NCI-H82 treated with DMSO at 0.1 percent for 48 hours (cell line): ENCODE data around the gene GARIN5A.

ENCODE experiments used
- DNase-seq: peaks from one replicate; lab custom pipeline; 2025; ENCODE audit not compliant: unreplicated experiment; lab: John Stamatoyannopoulos, UW

Gene GARIN5A

DNA sequence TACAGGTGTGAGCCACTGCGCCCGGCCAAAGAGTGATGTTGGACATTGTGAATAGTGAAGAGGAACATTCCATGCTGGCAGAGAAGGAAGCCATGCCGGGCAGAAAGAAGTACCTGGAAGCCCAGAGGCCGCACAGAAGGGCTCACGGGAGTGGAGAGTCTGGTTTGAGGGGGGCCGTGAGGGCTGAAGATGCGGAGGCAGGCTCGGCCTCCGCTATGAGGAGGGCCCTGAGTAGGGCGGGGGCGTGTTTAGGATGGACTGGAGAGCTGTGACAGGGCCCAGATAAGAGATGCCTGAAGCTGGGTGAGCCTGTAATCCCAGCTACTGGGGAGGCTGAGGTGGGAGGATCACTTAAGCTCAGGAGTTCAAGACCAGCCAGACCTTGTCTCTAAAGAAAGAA is 32.7 kb upstream of the GARIN5A start:
- no peak for DNase-seq

DNA sequence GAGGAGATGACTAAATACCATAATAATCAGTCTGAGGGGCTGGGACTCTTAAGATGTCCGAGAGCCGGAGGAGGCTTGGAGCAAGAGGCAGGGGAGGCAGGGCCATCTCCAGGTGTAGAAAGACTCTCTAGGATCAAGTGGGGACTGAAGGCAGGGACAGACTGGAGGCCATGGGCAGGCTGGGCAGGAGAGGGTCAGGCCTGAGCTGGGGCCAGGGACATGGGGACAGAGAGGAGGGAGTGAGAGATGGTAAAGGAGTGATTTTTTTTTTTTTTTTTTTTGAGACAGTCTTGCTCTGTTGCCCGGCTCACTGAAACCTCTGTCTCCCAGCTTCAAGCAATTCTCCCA is 32.2 kb upstream of the GARIN5A start:
- DNase-seq = no peak

DNA sequence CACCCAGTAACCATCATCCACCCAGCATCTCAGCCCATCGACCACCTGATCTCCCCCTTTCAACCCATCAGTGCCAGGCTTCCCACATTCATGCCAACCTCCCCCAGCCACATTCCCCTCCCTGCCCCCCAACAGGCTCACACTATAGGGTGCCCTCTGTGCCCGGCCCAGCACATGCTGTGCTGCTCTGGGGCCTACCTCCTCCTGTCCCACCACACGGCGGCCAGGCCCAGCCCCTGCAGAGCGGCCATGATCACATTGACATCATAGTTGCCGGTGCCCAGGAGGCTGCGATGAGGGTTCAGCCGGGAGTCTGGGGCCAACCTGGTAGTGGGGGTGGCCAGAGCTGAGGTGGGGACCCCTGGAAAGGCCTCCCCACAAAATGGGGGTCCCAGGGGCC is 30.7 kb upstream of the GARIN5A start:
- DNase-seq = no peak

DNA sequence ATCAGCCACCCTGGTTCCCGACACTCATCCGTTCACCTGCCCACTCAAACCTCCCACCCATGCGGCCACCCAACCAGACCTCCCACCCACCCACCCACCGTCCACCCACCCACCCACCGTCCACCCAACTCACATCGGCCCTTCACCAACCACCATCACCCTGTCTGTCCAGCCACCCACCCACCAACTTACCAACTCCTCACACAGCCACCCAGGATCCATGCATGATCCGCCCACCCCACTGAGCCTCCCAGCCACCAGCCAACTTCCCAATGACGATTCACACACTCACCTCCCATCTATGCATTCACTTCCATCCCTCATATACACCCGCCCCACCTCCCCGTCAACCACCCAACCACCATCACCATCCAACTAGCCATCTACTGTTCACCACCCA is 30.1 kb upstream of the GARIN5A start:
- DNase-seq = no peak

DNA sequence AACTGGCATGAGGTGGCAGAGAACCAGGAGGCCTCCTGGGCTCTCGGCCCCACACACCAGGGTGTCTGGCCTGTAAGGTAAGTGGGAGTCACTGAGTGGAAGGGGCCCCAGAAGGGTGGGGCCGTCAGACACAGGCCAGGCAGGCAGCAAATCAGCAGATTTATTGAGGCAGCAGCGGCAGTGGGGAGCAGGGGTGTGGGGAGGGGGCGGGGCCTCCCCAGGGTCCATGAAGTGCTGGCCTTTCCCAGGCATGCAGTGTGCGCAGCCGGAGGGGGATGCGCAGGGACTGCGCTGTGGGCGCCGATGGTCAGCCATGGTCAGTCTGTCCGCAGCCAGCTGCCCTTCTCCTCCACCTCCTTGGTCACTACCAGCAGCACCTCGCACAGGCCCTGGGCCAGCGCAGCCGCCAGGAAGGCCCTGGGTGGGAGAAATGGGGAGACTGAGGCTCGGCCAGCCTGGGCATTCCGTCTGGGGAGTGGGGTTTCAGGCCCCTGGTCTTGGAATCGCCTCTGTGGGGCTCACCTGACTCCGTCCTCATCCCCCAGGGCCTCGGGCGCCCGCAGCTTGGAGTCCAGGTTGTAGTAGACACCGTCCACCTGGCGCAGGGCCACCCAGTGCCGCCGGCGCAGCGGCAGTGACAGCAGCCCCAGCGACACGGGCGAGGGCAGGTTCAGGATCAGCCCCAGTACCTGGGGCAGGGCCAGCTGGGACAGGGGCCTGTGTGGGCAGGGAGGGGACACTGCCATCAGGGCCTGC is 29.4 kb upstream of the GARIN5A start:
- DNase-seq = no peak

DNA sequence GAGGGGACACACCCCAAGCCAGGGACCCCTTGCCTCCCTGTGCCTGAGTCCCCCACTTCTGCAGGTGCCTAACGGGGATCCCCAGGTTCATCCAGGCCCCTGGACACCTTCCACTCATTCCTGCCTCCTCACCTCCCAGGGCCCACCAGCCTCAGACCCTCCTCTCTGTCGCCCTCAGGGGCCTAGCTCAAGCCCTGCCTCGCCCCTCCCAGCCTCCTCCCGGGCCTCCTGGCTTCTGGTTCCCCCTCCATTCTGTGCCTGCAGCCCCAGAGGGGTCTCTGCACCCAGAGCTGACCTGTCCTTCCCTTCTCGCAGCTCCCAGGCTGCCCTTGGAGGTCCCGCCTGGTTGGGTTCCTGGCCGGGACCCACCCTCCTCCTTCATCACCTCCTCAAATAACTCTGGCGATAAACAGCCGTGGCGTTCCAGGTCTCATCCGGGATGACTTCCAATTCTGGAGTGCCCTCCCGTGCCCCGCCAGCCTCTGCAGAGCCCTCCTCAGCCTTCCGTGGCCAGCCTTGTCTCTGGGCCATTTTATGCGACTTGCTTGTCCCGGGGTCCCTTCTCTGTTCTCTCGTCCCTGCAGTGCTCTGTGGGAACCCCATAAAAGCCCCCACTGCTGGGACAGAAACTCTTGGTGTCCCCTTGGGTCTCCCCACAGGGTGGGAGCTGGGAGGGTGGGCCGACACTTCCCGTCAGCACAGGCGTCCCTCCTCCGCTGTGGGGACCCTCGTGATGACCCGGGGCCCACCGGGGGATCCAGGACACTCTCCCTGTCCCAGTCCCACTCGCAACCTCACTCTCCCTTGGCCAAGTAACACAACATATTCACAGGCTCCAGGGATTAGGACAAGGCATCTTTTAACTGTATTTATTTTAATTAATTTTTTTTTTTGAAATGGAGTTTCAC is 25.2 kb upstream of the GARIN5A start:
- no peak for DNase-seq

DNA sequence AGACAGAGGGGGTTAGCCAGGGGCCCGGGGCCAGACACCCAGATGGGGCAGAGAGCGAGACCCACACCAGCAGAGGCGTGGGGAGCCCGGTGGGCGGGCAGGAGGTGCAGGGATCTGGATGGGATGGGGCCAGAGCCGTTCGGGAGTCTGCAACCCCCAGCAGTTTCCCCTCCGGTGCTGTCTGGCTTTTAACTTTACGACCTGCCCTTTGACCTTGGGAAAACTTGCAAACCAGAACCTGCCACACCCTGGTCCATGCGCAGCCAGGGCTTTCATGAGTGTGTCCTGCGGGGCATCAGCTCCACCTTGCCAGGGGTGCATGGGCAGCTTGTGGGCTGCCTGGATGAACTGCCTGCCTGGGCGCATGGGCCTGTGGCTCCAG is 24.5 kb upstream of the GARIN5A start:
- DNase-seq = no peak

DNA sequence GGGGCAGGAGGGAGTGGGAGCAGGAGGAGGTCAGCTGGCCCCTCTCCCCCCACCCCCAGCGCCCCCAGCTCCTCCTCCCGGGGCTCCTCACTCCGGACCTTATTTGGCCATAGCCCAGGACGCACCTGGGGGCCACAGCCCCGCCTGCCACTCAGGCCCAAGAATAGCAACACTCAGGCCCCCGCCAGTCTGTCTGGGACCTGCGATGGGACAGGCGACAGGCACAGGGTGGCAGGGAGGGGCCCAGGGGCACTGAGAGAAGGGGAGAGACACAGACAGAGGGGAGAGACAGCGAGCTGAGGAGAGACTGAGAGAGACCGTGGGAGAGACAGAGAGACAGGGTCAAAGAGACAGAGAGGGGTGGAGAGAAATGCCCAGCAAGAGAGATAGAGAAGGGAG is 24.1 kb upstream of the GARIN5A start:
- DNase-seq = no peak

DNA sequence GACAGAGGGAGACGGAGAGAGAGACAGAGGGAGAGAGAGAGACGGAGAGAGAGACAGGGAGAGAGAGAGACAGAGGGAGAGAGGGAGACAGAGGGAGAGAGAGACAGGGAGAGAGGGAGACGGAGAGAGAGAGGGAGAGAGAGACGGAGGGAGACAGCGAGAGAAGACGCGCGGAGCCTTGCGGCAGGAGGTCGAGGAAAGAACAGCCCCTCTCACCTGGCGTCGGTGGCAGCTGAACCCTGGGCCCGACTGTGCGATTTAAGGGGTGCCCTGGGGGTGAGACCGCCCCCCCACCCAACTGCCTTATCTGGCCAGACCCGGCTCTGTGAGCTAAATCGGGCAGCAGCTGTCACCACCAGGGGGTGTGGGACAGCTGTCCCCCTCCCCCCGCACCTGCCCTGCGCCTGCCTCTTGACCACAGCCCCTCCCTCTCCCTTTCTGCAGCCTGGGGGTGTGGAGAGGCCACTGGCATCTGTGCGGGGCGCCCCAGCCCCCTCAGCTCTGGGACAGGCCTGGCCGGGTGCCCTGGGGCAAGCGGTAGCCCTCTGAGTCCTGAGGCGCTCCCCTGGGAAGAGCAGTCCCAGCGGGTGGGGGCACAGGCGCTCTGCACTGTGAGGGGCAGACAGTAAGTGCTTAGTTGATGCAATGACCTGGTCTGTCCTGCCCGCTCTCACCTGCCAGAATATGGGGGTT is 23.6 kb upstream of the GARIN5A start:
- peak; percentile 5 for DNase-seq

DNA sequence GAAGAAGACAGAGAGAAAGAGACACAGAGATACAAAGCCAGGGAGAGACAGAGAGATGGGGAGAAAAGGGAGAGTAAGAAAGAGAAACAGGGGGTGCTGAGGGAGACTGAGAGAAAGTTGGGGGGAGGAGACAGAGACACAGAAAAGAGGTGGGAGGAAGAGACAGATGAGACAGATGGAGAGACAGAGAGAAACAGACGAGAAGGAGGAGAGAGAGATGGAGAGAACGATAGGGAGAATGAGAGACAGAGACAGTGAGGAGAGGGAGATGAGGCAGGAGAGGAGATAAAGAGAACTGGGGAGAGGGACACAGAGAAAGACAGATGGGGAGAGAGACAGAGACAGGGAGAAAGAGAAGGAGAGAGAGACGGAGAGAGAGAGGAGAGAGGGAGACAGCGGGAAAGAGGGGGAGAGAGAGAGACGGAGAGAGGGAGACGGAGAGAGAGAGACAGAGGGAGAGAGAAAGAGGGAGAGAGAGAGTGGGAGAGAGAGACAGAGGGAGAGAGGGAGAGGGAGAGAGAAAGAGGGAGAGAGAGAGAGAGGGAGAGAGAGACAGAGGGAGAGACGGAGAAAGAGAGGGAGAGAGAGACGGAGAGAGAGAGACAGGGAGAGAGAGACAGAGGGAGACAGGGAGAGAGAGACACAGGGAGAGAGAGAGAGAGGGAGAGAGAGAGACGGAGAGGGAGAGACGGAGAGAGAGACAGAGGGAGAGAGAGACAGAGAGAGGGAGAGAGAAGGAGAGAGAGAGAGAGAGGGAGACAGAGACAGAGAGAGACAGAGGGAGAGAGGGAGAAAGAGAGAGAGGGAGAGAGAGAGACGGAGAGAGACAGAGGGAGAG is 21.8 kb upstream of the GARIN5A start:
- no peak for DNase-seq

DNA sequence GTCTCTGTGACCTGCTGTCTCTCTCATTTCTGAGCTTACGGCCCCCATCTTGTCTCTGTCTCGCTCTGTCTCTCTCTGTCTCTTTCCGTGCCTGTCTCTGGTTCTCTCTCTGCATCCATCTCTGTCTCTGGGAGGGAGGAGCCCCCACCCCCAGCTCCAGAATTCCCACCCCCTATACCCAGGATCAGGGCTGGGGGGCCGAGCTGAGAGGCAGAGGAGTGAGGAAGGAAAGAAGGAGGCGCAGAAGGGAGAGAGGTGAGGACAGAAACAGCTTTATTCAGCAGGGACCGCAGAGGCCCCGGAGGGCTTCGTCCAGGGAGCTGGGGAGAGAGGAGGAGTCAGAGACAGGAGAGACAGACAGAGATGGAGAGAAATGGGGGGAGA is 20.4 kb upstream of the GARIN5A start:
- no peak for DNase-seq

DNA sequence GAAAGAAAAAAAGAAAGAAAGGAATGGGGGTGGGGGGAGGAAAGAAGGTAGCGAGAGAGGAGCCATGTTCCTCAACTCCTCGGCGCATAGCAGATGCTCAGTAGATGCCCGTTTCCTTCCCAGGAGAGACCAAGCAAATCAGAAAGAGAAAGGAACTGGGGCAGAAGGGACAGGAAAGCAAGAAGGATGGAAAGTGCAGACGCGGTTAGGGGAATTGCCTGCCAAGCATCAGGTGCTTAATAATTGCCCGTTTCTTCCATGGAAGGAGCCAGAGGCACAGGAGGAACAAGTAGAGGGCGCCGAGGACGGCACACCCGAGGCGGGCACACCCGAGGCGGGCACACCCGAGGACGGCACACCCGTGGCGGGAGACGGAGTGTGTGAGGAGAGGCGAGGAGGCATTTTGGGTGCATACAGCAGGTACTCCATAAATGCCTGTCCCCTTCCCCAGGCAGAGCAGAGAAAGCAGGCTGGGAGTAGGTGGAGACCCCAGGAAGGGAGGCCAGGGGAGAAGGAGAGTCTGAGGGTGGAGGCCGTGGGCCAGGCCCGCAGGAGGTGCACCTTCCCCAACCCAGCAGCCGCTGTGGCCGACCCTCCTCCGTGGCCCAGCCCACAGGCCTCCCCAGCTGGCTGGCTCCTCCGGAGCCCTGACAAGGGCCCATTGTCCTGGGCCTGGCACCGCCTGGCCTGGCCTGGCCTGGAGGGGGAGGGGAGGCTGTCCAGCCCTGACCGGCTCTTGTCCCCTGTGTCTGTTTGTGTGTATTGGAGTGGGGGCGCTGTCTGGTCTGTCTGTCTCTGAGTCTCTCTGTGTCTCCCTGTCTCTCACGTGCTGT is 19.8 kb upstream of the GARIN5A start:
- no peak for DNase-seq

DNA sequence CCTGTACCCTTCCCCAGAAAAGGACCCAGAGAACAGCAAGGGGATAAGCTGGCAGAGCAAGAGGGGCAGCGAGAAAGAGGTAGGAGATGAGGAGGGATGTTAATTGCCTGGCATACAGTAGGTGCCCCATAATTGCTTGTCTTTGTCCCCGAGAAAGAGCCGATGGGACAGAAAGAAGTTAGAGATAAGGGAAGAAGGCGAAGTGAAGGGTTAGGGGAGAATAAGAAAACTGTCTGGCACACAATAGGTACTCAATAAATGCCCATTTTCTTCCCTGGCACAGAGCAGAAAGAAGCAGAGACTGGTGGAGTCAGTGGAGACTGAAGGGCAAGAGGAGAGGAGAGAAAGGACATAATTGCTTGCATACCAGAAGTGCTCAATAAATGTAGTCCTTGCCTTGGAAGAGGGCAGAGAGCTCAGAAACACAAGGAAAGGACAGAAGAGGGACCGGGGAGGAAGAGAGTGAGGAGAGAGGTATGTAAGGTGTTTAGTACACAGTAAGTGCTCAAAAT is 18.4 kb upstream of the GARIN5A start:
- DNase-seq = no peak

DNA sequence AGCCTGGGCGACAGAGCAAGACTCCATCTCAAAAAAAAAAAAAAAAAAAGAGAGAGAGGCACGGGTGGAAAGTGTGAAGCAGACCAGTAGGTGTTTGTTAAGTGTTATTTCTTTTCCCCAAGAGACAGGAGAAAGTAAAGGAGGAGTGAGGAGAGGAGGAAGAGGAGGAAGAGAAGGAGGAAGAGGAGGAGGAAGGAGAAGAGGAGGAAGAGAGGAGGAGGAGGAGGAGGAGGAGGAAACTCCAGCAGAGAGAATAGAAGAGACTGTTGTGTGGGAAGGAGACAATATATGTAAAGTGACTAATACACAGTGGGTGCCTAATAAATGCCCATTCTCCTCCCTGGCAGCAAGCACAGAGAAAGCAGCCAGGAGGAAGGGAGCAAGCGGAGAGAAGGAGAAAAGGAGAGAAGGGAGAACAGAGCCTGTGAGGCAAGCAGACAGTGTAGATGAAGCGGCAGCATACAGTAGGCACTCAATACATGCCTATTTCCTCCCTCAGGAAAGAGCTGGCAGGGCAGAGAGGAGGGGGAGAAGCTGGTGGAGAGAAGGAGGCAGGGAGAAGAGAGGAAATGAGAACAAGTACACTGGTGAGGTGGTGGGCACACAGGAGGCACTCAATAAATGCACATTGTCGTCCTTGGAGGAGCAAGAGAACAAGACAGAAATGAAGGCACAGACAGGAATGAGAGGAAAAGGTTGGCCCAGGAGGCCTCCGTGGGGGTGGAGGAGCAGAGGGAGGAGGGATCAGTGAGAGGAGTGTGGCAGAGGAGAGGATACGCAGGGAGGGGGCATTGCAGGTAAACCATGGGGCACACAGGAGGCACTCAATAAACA is 17.8 kb upstream of the GARIN5A start:
- DNase-seq = no peak

DNA sequence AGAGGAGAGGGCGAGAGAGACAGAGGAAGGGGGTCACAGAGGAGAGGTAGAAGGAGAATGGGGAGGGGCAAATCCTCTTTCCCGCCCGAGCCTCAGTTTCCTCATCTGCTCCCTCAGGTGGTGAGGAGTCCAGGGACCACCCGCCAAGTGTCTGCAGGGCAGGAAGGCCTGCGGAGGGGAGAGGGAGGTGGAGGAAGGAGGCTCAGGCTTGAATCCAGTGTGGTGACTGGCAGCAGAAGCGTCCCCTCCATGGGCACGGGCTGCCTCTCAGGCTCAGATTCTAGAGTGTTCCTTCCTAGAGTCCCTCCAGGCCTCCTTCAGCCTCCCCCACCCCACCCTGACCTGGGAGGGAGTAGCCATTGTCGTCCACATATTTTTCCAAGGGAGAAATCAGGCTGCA is 16.5 kb upstream of the GARIN5A start:
- DNase-seq = no peak

DNA sequence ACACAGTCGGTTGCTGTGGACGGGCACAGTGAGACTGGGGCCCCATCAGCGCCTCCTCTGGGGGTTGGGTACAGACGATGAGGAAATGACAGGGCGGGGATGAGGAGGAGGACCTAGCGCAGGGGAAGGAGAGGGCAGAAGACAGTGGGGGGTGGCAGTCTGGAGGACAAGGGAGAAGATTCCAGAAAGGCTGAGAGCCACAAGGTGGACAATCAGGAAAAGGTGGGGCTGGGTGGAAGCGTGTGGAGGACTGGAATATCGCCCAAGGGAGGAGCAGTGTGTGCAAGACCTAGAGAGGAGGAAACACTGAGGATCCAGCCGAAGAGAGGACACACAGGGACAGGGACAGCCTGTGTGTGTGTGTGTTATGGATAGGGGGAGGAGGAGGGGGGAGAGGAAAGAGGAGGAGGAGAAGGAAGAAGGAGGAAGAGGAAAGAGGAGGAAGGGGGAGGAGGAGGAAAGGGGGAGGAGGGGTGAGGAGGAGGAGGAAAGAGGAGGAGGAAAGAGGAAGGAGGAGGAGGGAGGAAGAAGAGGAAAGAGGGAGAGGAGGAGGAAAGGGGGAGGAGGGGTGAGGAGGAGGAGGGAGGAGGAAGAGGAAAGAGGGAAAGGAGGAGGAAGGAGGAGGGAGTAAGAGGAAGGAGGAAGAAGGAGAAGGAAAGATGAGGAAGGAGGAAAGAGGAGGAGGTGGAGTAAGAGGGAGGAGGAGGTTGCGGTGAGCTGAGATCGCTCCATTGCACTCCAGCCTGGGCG is 15.8 kb upstream of the GARIN5A start:
- no peak for DNase-seq

DNA sequence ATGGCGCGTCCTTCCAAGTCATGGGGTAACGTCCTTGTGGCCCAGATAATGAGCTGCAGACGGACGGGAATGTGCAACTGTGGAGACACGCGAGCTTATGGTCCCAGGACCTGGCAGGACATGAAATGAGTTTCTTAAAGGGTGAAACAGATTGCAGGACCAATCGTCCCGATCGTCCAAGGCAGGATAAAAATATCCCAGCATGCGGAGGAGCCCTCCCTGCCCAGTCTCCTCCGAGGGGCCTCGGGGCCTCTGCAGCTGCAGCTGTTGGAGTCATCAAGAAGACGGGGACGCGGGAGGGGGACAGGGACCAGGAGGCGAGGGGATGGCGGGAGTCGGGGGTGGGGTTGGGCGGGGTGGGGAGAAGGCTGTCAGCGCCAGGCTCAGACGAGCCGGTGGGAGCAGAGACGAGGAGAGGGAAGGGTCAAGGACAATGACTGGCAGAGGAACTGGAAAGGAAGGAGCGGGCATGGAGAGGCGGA is 14.4 kb upstream of the GARIN5A start:
- no peak for DNase-seq

DNA sequence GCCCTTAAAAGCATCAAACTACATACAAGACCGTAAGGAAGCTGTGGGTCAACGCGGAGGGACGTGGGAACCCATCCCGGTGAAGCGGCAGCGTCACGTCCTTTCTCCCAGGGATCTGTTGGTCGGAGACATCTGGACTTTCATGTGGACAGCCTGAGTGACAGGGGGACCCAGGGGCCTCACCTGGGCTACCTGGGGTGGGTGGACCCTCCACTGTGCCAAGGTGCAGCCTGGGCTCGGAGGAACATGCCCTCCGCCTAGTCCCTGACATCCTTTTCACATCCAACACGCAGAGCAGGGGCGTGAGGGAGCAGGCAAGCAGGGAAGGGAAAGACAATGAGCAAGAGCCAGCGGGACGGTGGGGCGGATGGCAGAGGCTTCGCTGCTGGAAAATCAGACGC is 13.8 kb upstream of the GARIN5A start:
- DNase-seq = no peak
